T-cell (primary cell): ENCODE measurements around the gene GPHN. TPM values are rescaled to one million over a fixed set of nuclear protein-coding genes. Genes with fewer than 3 reads are reported as not detected.

Experiments used
- ATAC-seq, 4 experiments: fragments of 200-7000 bp in 3 of 4; fragments of 150-1000 bp in 1 of 4; cut with Tn5 transposase; replicated peaks in 1 of 4; 1 replicate in 3 of 4; 2 replicates in 1 of 4; pipeline ENCODE4 v1.10.0; 2021; ENCODE audit warnings: moderate library complexity in 3 of 4, mild to moderate bottlenecking in 2 of 4, moderate number of reproducible peaks in 1 of 4
- CTCF ChIA-PET, 2 donors: fragments of 300-600 bp; sonication (Branson Sonifier 250); formaldehyde crosslinking; loops; one replicate each; lab custom pipeline; 2022; ENCODE audit warnings: antibody characterized with exemption in 2 of 2; lab: Charles Lee
- POLR2A ChIA-PET, 2 donors: fragments of 300-600 bp; sonication (Branson Sonifier 250); formaldehyde crosslinking; loops; one replicate each; lab custom pipeline; 2022; ENCODE audit warnings: antibody characterized with exemption in 2 of 2; lab: Charles Lee
- DNase-seq, 35 experiments: peaks; one replicate each; pipeline versions ENCODE4 v3.0.0 to v3.0.0-alpha.2; 2013 to 2023
- H3K27ac ChIP-seq: one replicate; pipeline ENCODE4 v1.5.1; 2013; ENCODE audit warnings: low read length
- H3K27me3 ChIP-seq, 2 experiments: replicated peaks in 1 of 2; 1 replicate in 1 of 2; 2 replicates in 1 of 2; pipeline versions ENCODE4 v1.6.1 to v1.7.0; 2013; ENCODE audit warnings: low read length in 1 of 2, mixed read lengths in 1 of 2; ENCODE audit not compliant: control insufficient read depth in 2 of 2, insufficient read depth in 2 of 2; ENCODE audit errors: extremely low read depth in 1 of 2
- H3K36me3 ChIP-seq, 2 donors: 1 replicate in 1 of 2; 2 replicates in 1 of 2; pipeline versions ENCODE4 v1.6.1 to v1.7.0; 2013; ENCODE audit warnings: low read length in 1 of 2; ENCODE audit not compliant: control insufficient read depth in 2 of 2, insufficient read depth in 1 of 2; ENCODE audit errors: extremely low read depth in 1 of 2
- H3K4me1 ChIP-seq, 2 experiments: 1 replicate in 1 of 2; 2 replicates in 1 of 2; pipeline versions ENCODE4 v1.6.1 to v1.7.0; 2013; ENCODE audit warnings: low read length in 2 of 2, mixed read lengths in 1 of 2; ENCODE audit not compliant: insufficient read depth in 2 of 2, control insufficient read depth in 1 of 2; ENCODE audit errors: extremely low read depth in 1 of 2
- H3K4me3 ChIP-seq, 2 donors: 1 replicate in 1 of 2; 2 replicates in 1 of 2; pipeline versions ENCODE4 v1.5.1 to v1.7.0; 2013; ENCODE audit warnings: mild to moderate bottlenecking in 2 of 2, low read length in 1 of 2, moderate library complexity in 1 of 2; ENCODE audit not compliant: control insufficient read depth in 1 of 2; ENCODE audit errors: extremely low read depth in 1 of 2
- H3K9me3 ChIP-seq: 2 replicates; pipeline ENCODE4 v1.7.0; 2013
- H3K27ac Mint-ChIP-seq, 2 donors: one replicate each; pipeline ENCODE4 v1.8.0; 2020 to 2021; ENCODE audit warnings: mild to moderate bottlenecking in 2 of 2, mixed read lengths in 2 of 2
- H3K27me3 Mint-ChIP-seq, 2 donors: one replicate each; pipeline ENCODE4 v1.8.0; 2021 to 2022; ENCODE audit warnings: mixed read lengths in 2 of 2
- H3K36me3 Mint-ChIP-seq: one replicate; pipeline ENCODE4 v1.8.0; 2021; ENCODE audit warnings: mixed read lengths
- H3K4me1 Mint-ChIP-seq, 3 donors: one replicate each; pipeline ENCODE4 v1.8.0; 2020 to 2022; ENCODE audit warnings: mixed read lengths in 3 of 3, mild to moderate bottlenecking in 1 of 3
- H3K4me3 Mint-ChIP-seq, 3 donors: one replicate each; pipeline ENCODE4 v1.8.0; 2020 to 2022; ENCODE audit warnings: mild to moderate bottlenecking in 3 of 3, mixed read lengths in 3 of 3, moderate library complexity in 3 of 3
- H3K9me3 Mint-ChIP-seq, 3 donors: one replicate each; pipeline ENCODE4 v1.8.0; 2020 to 2022; ENCODE audit warnings: mixed read lengths in 3 of 3
- WGBS: methylation state at CpG from one replicate; pipeline ENCODE4 v1.1.5; 2013; ENCODE audit warnings: missing lambda C conversion rate; ENCODE audit not compliant: insufficient coverage; 5-methylcytosine and 5-hydroxymethylcytosine counted together
- total RNA-seq, 35 experiments: library from RNA in 6 of 35; stranded (reverse) in 6 of 35; fragments of 120-200 nt in 1 of 35; gene quantifications; one replicate each; pipeline versions ENCODE4 v1.2.1 to v1.2.4 and lab custom pipeline; 2013 to 2026

Gene GPHN
- total RNA-seq, 5 donors from 2014 or later (not counting 1 experiment from before 2014, with no cell fraction given) = 13.9 to 21.1 (median 14.4) TPM

DNA sequence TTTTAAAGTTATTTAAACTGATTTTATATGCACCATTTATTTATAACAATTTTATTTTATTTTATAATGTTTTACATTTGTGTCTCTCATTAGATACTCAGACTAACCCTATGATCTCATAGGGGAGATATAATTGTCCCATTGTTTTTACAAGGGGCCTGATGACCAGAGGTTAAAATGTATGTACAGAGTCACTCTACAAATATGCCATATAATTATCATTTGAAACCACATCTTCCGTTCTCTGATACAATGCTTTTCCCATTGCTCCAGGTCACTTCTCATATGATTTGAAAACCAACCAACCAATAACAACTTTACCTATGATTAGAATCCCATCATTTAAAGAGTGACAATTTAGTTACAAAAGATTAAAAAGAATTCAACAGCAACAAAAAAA is 137.8 kb downstream of the GPHN start:
- Mint-ChIP-seq H3K36me3 (peaks cover 4% of the 10 kb centered on the region), H3K27ac (no peak overlapping the region)
- H3K27me3 ChIP-seq = no peaks in the 10 kb centered on the region

DNA sequence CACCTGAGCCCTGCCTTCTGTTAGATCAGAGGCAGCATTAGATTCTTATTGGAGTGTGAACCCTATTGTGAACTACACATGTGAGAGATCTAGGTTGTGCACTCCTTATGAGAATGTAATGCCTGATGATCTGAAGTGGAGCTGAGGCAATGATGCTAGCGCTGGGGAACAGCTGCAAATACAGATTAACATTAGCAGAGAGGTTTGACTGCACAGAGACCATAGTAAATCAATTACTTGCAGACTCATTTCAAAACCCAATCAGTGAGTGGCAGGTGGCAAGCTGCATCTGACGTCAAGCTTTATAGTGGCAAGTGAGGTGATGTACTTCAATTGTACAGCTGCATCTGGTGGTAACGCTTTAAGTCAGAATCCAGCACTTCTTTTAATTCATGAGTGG is 141.6 kb downstream of the GPHN start:
- H3K9me3 ChIP-seq = no peaks in the 10 kb centered on the region
- peaks cover 0 to 2% of the 10 kb centered on the region in 2 experiments for H3K27me3 ChIP-seq
- H3K27me3 Mint-ChIP-seq = no peaks in the 10 kb centered on the region
- peaks cover 10% of the 10 kb centered on the region for H3K36me3 Mint-ChIP-seq
- no peak overlapping the region for H3K27ac ChIP-seq
- peaks cover 5 to 28% (median 26%) of the 10 kb centered on the region in 3 donors for H3K4me1 Mint-ChIP-seq
- no peak overlapping the region for H3K4me3 ChIP-seq
- H3K4me1 ChIP-seq = no peaks in the 10 kb centered on the region
- no peaks in the 10 kb centered on the region for H3K36me3 ChIP-seq
- WGBS = 0% methylated on average over 1 of the region's 3 CpGs
- ChIA-PET CTCF (interaction anchor here in 1 of 2 donors (0.6 kb wide), 1 partner anchor 328 kb away, joined by 3 read pairs; no protein-coding TSS in a partner anchor), POLR2A (interaction anchor here in 1 of 2 donors (0.6 kb wide), 1 partner anchor 11 kb away, joined by 3 read pairs; no protein-coding TSS in a partner anchor)
- peaks cover 0 to 4% (median 3%) of the 10 kb centered on the region in 3 donors for H3K9me3 Mint-ChIP-seq
- peak in 2 of 35 experiments; percentile 1 to 2 for DNase-seq
- no peak overlapping the region for H3K27ac Mint-ChIP-seq
- ATAC-seq = no peak
- no peak overlapping the region for H3K4me3 Mint-ChIP-seq

More for the DNA sequence above, 137.8 kb downstream of the GPHN start:
- no peaks in the 10 kb centered on the region for H3K9me3 Mint-ChIP-seq
- ChIA-PET POLR2A (no interaction called here), CTCF (no interaction called here)
- no peaks in the 10 kb centered on the region for H3K9me3 ChIP-seq
- no peaks in the 10 kb centered on the region for H3K4me1 ChIP-seq
- no peak overlapping the region for H3K4me3 Mint-ChIP-seq
- peaks cover 11 to 26% (median 24%) of the 10 kb centered on the region in 3 donors for H3K4me1 Mint-ChIP-seq
- H3K27me3 Mint-ChIP-seq = no peaks in the 10 kb centered on the region
- no peaks in the 10 kb centered on the region for H3K36me3 ChIP-seq
- ATAC-seq (no peak), DNase-seq (no peak)
- WGBS = no CpG with 5 or more reads among the region's 1 CpG
- H3K27ac ChIP-seq = no peak overlapping the region
- H3K4me3 ChIP-seq = no peak overlapping the region

DNA sequence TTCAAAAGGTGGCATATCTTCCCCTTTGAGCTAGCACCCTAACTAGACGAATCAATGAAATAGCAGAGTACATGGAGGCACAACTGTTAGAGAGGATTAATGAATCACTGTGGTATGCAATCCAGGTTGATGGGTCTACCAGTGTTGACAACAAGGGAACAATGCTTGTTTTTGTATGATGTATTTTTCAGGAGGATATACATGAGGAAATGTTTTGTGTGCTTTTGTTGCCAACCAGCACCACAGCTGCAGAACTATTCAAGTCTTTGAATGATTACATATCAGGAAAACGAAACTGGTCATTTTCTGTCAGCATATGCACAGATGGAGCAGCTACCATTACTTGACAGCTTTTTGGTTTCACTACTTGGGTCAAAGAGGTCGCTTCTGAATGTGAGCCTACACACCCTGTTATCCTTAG is 142.6 kb downstream of the GPHN start:
- DNase-seq (no peak), ATAC-seq (no peak)
- Mint-ChIP-seq H3K27me3 (no peaks in the 10 kb centered on the region), H3K36me3 (peaks cover 10% of the 10 kb centered on the region), H3K27ac (no peak overlapping the region), H3K4me1 (peaks cover 5 to 28% (median 26%) of the 10 kb centered on the region in 3 donors), H3K4me3 (no peak overlapping the region), H3K9me3 (peaks cover 2 to 12% (median 7%) of the 10 kb centered on the region in 3 donors)
- ChIA-PET CTCF (no interaction called here), POLR2A (no interaction called here)
- H3K9me3 ChIP-seq = no peaks in the 10 kb centered on the region
- no peak overlapping the region for H3K4me3 ChIP-seq
- peaks cover 0 to 2% of the 10 kb centered on the region in 2 experiments for H3K27me3 ChIP-seq
- no peak overlapping the region for H3K27ac ChIP-seq
- no peaks in the 10 kb centered on the region for H3K36me3 ChIP-seq
- WGBS = 50% methylated on average over 1 of the region's 3 CpGs
- H3K4me1 ChIP-seq = no peaks in the 10 kb centered on the region

DNA sequence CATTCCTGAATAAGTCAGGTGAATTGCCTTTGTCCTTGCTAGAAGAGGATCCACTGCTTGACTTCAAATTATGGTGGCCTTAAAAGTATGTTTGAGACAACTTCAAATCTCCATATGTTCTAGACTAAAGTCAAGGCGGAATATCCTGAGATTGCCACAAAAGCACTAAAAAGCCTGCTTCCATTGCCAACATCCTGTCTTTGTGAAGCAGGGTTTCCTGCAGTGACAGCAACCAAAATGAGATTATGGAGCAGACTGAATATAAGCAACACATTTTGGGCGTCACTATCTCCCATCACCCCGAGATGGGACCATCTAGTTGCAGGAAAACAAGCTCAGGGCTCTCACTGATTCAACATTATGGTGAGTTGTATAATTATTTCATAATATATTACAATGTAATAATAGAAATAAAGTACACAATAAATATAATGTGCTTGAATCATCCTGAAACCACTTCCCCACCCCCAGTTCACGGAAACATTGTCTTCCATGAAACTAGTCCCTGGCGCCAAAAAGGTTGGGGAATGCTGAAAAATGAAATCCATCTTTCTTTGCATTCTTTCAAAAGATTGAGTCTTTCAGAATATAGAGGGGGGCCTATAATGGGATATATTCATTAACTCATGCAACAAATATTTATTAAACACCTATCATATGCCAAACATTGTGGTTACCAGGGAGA is 143.7 kb downstream of the GPHN start:
- H3K27me3 ChIP-seq = peaks cover 0 to 2% of the 10 kb centered on the region in 2 experiments
- CTCF ChIA-PET = no interaction called here
- H3K9me3 Mint-ChIP-seq = peaks cover 10 to 24% (median 15%) of the 10 kb centered on the region in 3 donors
- no CpG with 5 or more reads among the region's 5 CpGs for WGBS
- peaks cover 0 to 24% (median 22%) of the 10 kb centered on the region in 3 donors for H3K4me1 Mint-ChIP-seq
- H3K27me3 Mint-ChIP-seq = no peaks in the 10 kb centered on the region
- POLR2A ChIA-PET = no interaction called here
- H3K4me3 Mint-ChIP-seq = no peak overlapping the region
- H3K9me3 ChIP-seq = peaks cover 3% of the 10 kb centered on the region
- H3K4me3 ChIP-seq = no peak overlapping the region
- H3K36me3 Mint-ChIP-seq = peaks cover 14% of the 10 kb centered on the region
- DNase-seq (no peak), ATAC-seq (no peak)
- no peak overlapping the region for H3K27ac ChIP-seq
- no peak overlapping the region for H3K27ac Mint-ChIP-seq
- H3K4me1 ChIP-seq = no peaks in the 10 kb centered on the region
- H3K36me3 ChIP-seq = no peaks in the 10 kb centered on the region

DNA sequence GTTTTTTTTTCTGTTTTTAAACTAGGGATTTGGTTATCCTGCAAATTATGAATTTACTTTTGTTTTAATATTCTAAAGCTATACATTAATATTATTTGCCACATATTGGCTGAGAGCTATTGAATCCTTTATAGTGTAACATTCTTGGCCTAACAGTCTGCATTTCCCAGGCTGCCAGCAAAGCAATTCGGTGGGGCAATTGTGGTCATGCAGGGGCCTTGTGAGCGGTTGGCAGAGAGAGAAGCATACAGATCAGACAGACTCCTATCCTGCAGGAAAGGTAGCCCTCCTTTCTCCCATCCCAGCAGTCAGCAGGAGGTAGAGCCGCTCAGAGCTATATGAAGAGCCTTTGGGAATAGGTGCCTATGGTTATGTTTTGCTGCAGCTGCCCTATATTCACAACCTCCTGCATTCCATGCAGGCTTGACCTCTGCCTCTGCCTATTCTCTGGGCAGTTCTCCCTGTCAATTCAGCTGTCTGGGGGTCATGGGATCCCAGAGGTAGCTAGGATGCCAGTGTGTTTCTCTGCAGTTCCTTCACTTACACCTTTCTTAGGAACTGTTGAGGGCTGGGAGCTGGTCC is 144.7 kb downstream of the GPHN start:
- H3K36me3 Mint-ChIP-seq = peaks cover 15% of the 10 kb centered on the region
- H3K4me1 Mint-ChIP-seq = peaks cover 0 to 24% (median 22%) of the 10 kb centered on the region in 3 donors
- no CpG with 5 or more reads among the region's 3 CpGs for WGBS
- ATAC-seq (no peak), DNase-seq (no peak)
- H3K9me3 Mint-ChIP-seq = peaks cover 10 to 29% (median 19%) of the 10 kb centered on the region in 3 donors
- Histone ChIP-seq H3K27ac (no peak overlapping the region), H3K4me3 (no peak overlapping the region), H3K4me1 (no peaks in the 10 kb centered on the region), H3K27me3 (peaks cover 0 to 2% of the 10 kb centered on the region in 2 experiments), H3K9me3 (peaks cover 3% of the 10 kb centered on the region), H3K36me3 (peaks cover 0 to 3% of the 10 kb centered on the region in 2 donors)
- H3K27me3 Mint-ChIP-seq = no peaks in the 10 kb centered on the region
- no peak overlapping the region for H3K4me3 Mint-ChIP-seq
- no peak overlapping the region for H3K27ac Mint-ChIP-seq
- ChIA-PET CTCF (no interaction called here), POLR2A (no interaction called here)

DNA sequence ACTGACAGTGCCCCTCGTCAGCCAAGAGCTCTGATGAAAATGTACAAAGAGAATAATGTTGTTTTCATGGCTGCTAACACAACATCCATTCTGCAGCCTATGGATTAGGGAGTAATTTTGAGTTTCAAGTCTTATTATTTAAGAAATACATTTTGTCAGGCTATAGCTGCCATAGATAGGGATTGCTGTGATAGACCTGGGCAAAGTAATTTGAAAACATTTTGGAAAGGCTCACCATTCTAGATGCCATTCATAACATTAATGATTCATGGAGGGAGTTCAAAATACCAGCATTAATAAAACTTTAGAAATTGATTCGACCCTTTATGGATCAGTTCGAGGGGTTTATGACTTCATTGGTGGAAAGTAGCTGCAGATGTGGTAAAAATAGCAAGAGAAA is 149.8 kb downstream of the GPHN start:
- Histone ChIP-seq H3K4me1 (no peaks in the 10 kb centered on the region), H3K27ac (no peak overlapping the region), H3K9me3 (peaks cover 4% of the 10 kb centered on the region), H3K27me3 (no peaks in the 10 kb centered on the region), H3K4me3 (no peak overlapping the region), H3K36me3 (peaks cover 0 to 3% of the 10 kb centered on the region in 2 donors)
- H3K4me1 Mint-ChIP-seq = peaks cover 0 to 6% (median 2%) of the 10 kb centered on the region in 3 donors
- no peak overlapping the region for H3K4me3 Mint-ChIP-seq
- no peaks in the 10 kb centered on the region for H3K27me3 Mint-ChIP-seq
- DNase-seq (no peak), ATAC-seq (no peak)
- H3K27ac Mint-ChIP-seq = no peak overlapping the region
- H3K36me3 Mint-ChIP-seq = peaks cover 17% of the 10 kb centered on the region
- ChIA-PET POLR2A (no interaction called here), CTCF (no interaction called here)
- H3K9me3 Mint-ChIP-seq = peaks cover 16 to 51% (median 27%) of the 10 kb centered on the region in 3 donors
- WGBS = no CpG with 5 or more reads among the region's 3 CpGs
